SU-DHL-6 (cell line): ENCODE data around the gene TUBA4A.

Experiments used
- H2AFZ ChIP-seq: fragments of 200-600 bp; sonication (generic); 2 replicates; pipeline ENCODE4 v1.6.1; 2014; ENCODE audit warnings: low read depth, mild to moderate bottlenecking, moderate library complexity, mixed read lengths, antibody characterized with exemption, low read length; ENCODE audit not compliant: severe bottlenecking
- H3F3A ChIP-seq: fragments of 200-600 bp; shearing (Covaris generic); 2 replicates; pipeline ENCODE4 v1.6.0; 2016; ENCODE audit warnings: antibody characterized with exemption, mild to moderate bottlenecking; ENCODE audit not compliant: insufficient read depth
- H3K27ac ChIP-seq: fragments of 200-600 bp; sonication (generic); 2 replicates; pipeline ENCODE4 v1.5.1; 2016; ENCODE audit warnings: low read depth, mild to moderate bottlenecking, low read length, moderate library complexity, mixed read lengths
- H3K27me3 ChIP-seq: fragments of 200-600 bp; sonication (generic), shearing (Covaris generic); 2 replicates; pipeline ENCODE4 v1.6.0; 2014; ENCODE audit warnings: mild to moderate bottlenecking, low read length
- H3K36me3 ChIP-seq: fragments of 200-600 bp; sonication (generic); 2 replicates; pipeline ENCODE4 v1.6.1; 2014; ENCODE audit warnings: mild to moderate bottlenecking, low read length, mixed read lengths
- H3K4me2 ChIP-seq: fragments of 300-600, 200-600 bp; shearing (Covaris generic), sonication (generic); 2 replicates; pipeline ENCODE4 v1.6.0; 2014; ENCODE audit warnings: low read length, low read depth, mild to moderate bottlenecking; ENCODE audit not compliant: poor library complexity, severe bottlenecking
- H3K4me3 ChIP-seq: fragments of 200-600 bp; sonication (generic); 2 replicates; pipeline ENCODE4 v1.5.1; 2014; ENCODE audit warnings: antibody characterized with exemption, low read length, mild to moderate bottlenecking, mixed read lengths; ENCODE audit not compliant: insufficient read depth, poor library complexity, severe bottlenecking
- H3K79me2 ChIP-seq: fragments of 200-600 bp; sonication (generic); 2 replicates; pipeline ENCODE4 v1.6.1; 2014; ENCODE audit warnings: mild to moderate bottlenecking, low read length, moderate library complexity; ENCODE audit not compliant: insufficient read depth
- H3K9ac ChIP-seq: fragments of 200-600 bp; sonication (generic); 2 replicates; pipeline ENCODE4 v1.7.0; 2014; ENCODE audit warnings: mild to moderate bottlenecking, low read length
- H3K9me2 ChIP-seq: fragments of 200-600 bp; sonication (generic); replicated peaks from 2 replicates; pipeline ENCODE4 v1.6.1; 2014; ENCODE audit warnings: low read length; ENCODE audit not compliant: insufficient read depth
- H3K9me3 ChIP-seq: fragments of 200-600 bp; sonication (generic); 2 replicates; pipeline ENCODE4 v1.6.1; 2014; ENCODE audit warnings: low read length, mixed read lengths; ENCODE audit not compliant: insufficient read depth
- H4K20me1 ChIP-seq: fragments of 200-600 bp; sonication (generic); 2 replicates; pipeline ENCODE4 v1.6.1; 2014; ENCODE audit warnings: low read depth, mild to moderate bottlenecking, antibody characterized with exemption, low read length, moderate library complexity, mixed read lengths
- EZH2phosphoT487 ChIP-seq: fragments of 200-600 bp; sonication (generic), shearing (Covaris generic); conservative IDR thresholded peaks from 2 replicates; pipeline ENCODE4 v1.6.1; 2018; ENCODE audit warnings: mild to moderate bottlenecking, antibody characterized with exemption, low read length, moderate library complexity, mixed read lengths
- TF ChIP-seq, protein P1 (sequence below): fragments of 200-600 bp; sonication (generic); IDR thresholded peaks from one replicate; pipeline ENCODE4 v1.5.1; 2017; ENCODE audit warnings: antibody characterized with exemption, mild to moderate bottlenecking, low read length, moderate library complexity; ENCODE audit not compliant: insufficient read depth, poor library complexity, severe bottlenecking

TUBA4A gene

DNA sequence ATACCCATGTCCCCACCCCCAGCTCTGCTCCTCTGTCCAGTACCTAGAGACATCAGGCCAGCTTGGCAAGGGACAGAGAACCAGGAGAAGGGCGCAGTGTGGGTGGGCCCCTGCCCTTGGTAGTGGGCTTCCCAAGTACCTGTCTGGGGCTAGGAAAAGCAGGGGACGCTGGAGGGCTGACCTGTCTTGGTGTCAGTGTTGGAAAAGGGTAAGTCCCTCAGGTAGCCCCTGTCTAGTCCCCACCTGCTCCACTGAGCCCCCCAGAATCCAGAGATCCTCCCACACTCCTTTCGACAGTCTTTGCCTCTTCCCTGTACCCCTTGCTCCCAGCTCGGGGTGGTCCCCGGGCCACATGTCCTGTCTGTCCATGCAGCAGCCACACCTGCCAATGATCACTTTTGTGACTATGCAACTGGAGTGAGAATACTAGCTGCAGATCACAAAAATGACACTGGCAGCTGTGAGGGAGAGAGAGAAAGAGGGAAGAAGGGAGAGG, 40.1 kb upstream of the TUBA4A start:
- peak overlapping the region; percentile 54 for H3K9ac ChIP-seq
- H3K27me3 ChIP-seq = no peaks in the 10 kb centered on the region
- no peak overlapping the region for H3K4me3 ChIP-seq
- H3K27ac ChIP-seq = no peak overlapping the region
- no peaks in the 10 kb centered on the region for H3K36me3 ChIP-seq
- no peak overlapping the region for H3K4me2 ChIP-seq
- no peaks in the 10 kb centered on the region for H4K20me1 ChIP-seq
- TF ChIP-seq EZH2phosphoT487 = no peak
- TF ChIP-seq, protein P1, sequence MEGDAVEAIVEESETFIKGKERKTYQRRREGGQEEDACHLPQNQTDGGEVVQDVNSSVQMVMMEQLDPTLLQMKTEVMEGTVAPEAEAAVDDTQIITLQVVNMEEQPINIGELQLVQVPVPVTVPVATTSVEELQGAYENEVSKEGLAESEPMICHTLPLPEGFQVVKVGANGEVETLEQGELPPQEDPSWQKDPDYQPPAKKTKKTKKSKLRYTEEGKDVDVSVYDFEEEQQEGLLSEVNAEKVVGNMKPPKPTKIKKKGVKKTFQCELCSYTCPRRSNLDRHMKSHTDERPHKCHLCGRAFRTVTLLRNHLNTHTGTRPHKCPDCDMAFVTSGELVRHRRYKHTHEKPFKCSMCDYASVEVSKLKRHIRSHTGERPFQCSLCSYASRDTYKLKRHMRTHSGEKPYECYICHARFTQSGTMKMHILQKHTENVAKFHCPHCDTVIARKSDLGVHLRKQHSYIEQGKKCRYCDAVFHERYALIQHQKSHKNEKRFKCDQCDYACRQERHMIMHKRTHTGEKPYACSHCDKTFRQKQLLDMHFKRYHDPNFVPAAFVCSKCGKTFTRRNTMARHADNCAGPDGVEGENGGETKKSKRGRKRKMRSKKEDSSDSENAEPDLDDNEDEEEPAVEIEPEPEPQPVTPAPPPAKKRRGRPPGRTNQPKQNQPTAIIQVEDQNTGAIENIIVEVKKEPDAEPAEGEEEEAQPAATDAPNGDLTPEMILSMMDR = no peak
- no peaks in the 10 kb centered on the region for H3K79me2 ChIP-seq
- no peaks in the 10 kb centered on the region for H3K9me2 ChIP-seq
- no peaks in the 10 kb centered on the region for H3F3A ChIP-seq
- H2AFZ ChIP-seq = peak overlapping the region; percentile 86
- no peaks in the 10 kb centered on the region for H3K9me3 ChIP-seq

DNA sequence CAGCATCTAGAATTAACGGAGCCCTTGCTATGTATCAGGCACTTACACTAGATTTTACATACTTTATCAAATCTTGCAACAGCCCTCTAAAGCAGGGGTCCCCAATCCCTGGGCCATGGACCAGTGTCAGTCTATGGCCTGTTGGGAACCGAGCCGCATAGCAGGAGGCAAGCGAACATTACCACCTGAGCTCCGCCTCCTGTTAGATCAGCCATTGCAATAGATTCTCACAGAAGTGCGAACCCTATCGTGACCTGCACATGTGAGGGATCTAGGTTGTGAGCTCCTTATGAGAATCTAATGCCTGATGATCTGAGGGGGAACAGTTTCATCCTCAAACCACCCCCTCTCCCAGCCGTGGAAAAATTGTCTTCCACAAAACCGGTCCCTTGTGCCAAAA, 38.9 kb upstream of the TUBA4A start:
- Histone ChIP-seq H3K79me2 (no peaks in the 10 kb centered on the region), H3K27me3 (no peaks in the 10 kb centered on the region), H3K4me3 (no peak overlapping the region), H3K36me3 (no peaks in the 10 kb centered on the region), H2AFZ (no peak overlapping the region), H4K20me1 (no peaks in the 10 kb centered on the region), H3K9me3 (no peaks in the 10 kb centered on the region), H3K4me2 (no peak overlapping the region), H3K9ac (no peak overlapping the region), H3K9me2 (no peaks in the 10 kb centered on the region), H3K27ac (no peak overlapping the region), H3F3A (no peaks in the 10 kb centered on the region)
- TF ChIP-seq EZH2phosphoT487 = no peak
- TF ChIP-seq, protein P1 = no peak

DNA sequence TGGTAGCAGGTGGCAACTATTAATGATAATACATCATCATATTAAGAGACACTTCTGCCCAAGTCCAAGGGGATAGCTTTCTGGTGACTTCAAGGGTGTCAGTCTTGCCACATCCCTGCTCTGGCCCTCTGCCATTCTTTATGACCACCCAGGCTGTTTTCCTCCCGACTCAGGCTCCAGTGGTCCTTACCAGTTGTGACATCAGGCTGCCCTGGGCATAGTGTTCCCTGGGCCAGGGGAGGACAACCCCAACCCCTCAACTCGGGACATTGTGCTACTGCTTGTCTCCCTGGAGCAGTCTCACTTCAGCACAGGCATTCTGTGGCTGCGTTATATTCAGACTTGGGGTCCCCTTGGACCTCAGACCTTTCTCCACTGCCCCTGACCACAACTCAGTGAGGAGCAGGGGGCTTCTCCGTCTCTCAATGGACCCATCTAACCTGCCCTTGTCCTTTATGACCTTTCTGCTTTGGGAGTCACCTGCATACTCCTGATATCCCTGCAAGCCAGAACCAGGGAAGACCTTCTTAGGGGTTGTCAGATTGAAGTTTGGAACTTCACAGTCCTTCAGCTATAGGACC, 38.3 kb upstream of the TUBA4A start:
- TF ChIP-seq, protein P1 = no peak
- TF ChIP-seq EZH2phosphoT487 = no peak
- Histone ChIP-seq H3F3A (no peaks in the 10 kb centered on the region), H3K4me2 (no peak overlapping the region), H3K4me3 (no peak overlapping the region), H4K20me1 (no peaks in the 10 kb centered on the region), H3K36me3 (no peaks in the 10 kb centered on the region), H3K9ac (no peak overlapping the region), H2AFZ (no peak overlapping the region), H3K27ac (no peak overlapping the region), H3K27me3 (no peaks in the 10 kb centered on the region), H3K9me2 (no peaks in the 10 kb centered on the region), H3K79me2 (no peaks in the 10 kb centered on the region), H3K9me3 (no peaks in the 10 kb centered on the region)
